ENCODE results near the gene FIBP. TPM values are rescaled to one million over a fixed set of nuclear protein-coding genes. Genes with fewer than 3 reads are reported as not detected.
"Not testable (repeated sequence)": the region's sequence is repeated elsewhere in the genome, so short reads cannot be mapped to it uniquely, and the experiment has no call there.

The FIBP gene
- total RNA-seq, 1 donor from 2014 or later: 103 TPM

DNA sequence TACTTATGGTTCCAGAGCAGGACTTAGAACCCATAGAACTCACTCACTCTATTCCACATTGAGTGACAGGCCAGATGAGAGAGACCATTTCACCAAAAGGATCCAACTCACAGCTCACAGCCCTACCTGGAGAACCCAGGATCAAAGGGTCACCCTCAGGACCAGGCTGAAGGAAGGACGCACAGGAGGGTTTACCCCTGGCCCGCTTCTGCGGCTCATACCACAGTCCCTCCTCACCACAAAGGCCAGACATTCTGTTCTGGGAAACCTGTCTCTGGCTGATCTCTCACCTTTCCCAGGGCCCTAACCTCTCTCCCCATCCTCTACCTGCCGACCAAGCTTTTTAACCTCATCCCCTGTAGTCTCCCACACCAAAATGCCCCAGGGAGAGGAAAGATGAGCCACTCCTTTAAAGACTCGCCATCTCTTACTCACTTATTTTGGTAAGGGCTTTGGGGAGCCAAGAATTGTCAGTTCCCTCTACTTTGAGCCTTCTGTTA, 7.3 kb upstream of the FIBP start:
- Histone ChIP-seq H3K27me3 (ENCODE audit: control insufficient read depth, insufficient read depth, low read length) (no peaks in the 10 kb centered on the region), H3K4me3 (ENCODE audit: low read depth, low read length) (no peak overlapping the region), H3K36me3 (ENCODE audit: control insufficient read depth, insufficient read depth, low read length) (peaks cover 15% of the 10 kb centered on the region)
- DNase-seq (ENCODE audit: low read depth) (no peak), FAIRE-seq (no peak)
- TF ChIP-seq CTCF (IDR thresholded peaks at IDR 0.05; ENCODE audit: insufficient read depth, low read length, severe bottlenecking): no peak

- Histone ChIP-seq H3K27me3 (ENCODE audit: control insufficient read depth, insufficient read depth, low read length) (no peaks in the 10 kb centered on the region), H3K36me3 (ENCODE audit: control insufficient read depth, insufficient read depth, low read length) (peaks cover 15% of the 10 kb centered on the region), H3K4me3 (ENCODE audit: low read depth, low read length) (no peak overlapping the region)
- DNase-seq (ENCODE audit: low read depth): no peak
- TF ChIP-seq CTCF (IDR thresholded peaks at IDR 0.05; ENCODE audit: insufficient read depth, low read length, severe bottlenecking): no peak
- FAIRE-seq: no peak
These were observed 5.8 kb upstream of the FIBP start for GRCh38 chr11:65894034-65894591.

GRCh38 chr11:65892661-65893317, 4.5 kb upstream of the FIBP start:
- FAIRE-seq: no peak
- no peak for TF ChIP-seq CTCF (IDR thresholded peaks at IDR 0.05; ENCODE audit: insufficient read depth, low read length, severe bottlenecking)
- Histone ChIP-seq H3K4me3 (ENCODE audit: low read depth, low read length) (no peak overlapping the region), H3K36me3 (ENCODE audit: control insufficient read depth, insufficient read depth, low read length) (peaks cover 15% of the 10 kb centered on the region), H3K27me3 (ENCODE audit: control insufficient read depth, insufficient read depth, low read length) (no peaks in the 10 kb centered on the region)
- no peak for DNase-seq (ENCODE audit: low read depth)

- not testable (repeated sequence) for DNase-seq (ENCODE audit: low read depth); H3K27me3 ChIP-seq (ENCODE audit: control insufficient read depth, insufficient read depth, low read length); FAIRE-seq
- H3K36me3 ChIP-seq (ENCODE audit: control insufficient read depth, insufficient read depth, low read length): peaks cover 17% of the 10 kb centered on the region
- H3K4me3 ChIP-seq (ENCODE audit: low read depth, low read length): peak overlapping the region; percentile 53
These were observed 3.9 kb upstream of the FIBP start for GRCh38 chr11:65892137-65892540.

- DNase-seq (ENCODE audit: low read depth) (no peak), FAIRE-seq (no peak)
- TF ChIP-seq CTCF (IDR thresholded peaks at IDR 0.05; ENCODE audit: insufficient read depth, low read length, severe bottlenecking): peak; percentile 24
- H3K4me3 ChIP-seq (ENCODE audit: low read depth, low read length): peak overlapping the region; percentile 53
- H3K36me3 ChIP-seq (ENCODE audit: control insufficient read depth, insufficient read depth, low read length): peaks cover 14% of the 10 kb centered on the region
- H3K27me3 ChIP-seq (ENCODE audit: control insufficient read depth, insufficient read depth, low read length): no peaks in the 10 kb centered on the region
These were observed 3.2 kb upstream of the FIBP start for GRCh38 chr11:65891219-65892136.

Measured in bronchial epithelial cell (primary cell).